HepG2 (cell line): ENCODE data around the gene CER1. TPM values are rescaled to one million over a fixed set of nuclear protein-coding genes. Genes with fewer than 3 reads are reported as not detected.

Source experiments
- ATAC-seq: fragments of 200-7000 bp; cut with Tn5 transposase; 3 replicates; pipeline ENCODE4 v1.9.1; 2020; ENCODE audit warnings: mild to moderate bottlenecking, moderate library complexity
- BruUV-seq: library from RNA; stranded (reverse); fragments of 400-500 nt; replicated peaks from 2 replicates; lab custom pipeline; 2021; lab: Mats Ljungman, UMichigan
- CTCF ChIA-PET: fragments of 300-600 bp; formaldehyde crosslinking; extraction: SDS; loops from one replicate; lab custom pipeline; 2021; ENCODE audit warnings: low total read pairs, inconsistent platforms, low intra/inter-chr PET ratio; lab: Yijun Ruan, JAX
- POLR2A ChIA-PET: fragments of 350-600 bp; sonication (Branson Sonifier 250); formaldehyde crosslinking; loops from one replicate; lab custom pipeline; 2020; ENCODE audit warnings: antibody characterized with exemption, inconsistent platforms; lab: Yijun Ruan, JAX
- DNase-seq: peaks from one replicate; pipeline ENCODE4 v3.0.0-alpha.2; 2015; ENCODE audit warnings: low spot score
- FAIRE-seq: peaks from 3 replicates; lab custom pipeline; 2011; peaks lifted over from hg19 to GRCh38; lab: Jason Lieb, UNC
- H2AFZ ChIP-seq: one replicate; pipeline ENCODE4 v1.6.1; 2011; ENCODE audit warnings: low read length, inconsistent platforms
- H3K27ac ChIP-seq: fragments of 300-600 bp; 3 replicates; pipeline ENCODE4 v1.8.0; 2011; ENCODE audit warnings: mixed run types, mild to moderate bottlenecking, mixed read lengths, low read length, inconsistent platforms; ENCODE audit not compliant: insufficient read depth; ENCODE audit errors: extremely low read length
- H3K27me3 ChIP-seq, 2 experiments: fragments of 200-600 bp in 1 of 2; 2 replicates in 1 of 2; 3 replicates in 1 of 2; pipeline versions ENCODE4 v1.6.0 to v1.8.0; 2011; ENCODE audit warnings: low read length in 2 of 2, mild to moderate bottlenecking in 2 of 2, moderate library complexity in 2 of 2, inconsistent platforms in 1 of 2; ENCODE audit not compliant: insufficient read depth in 2 of 2, control insufficient read depth in 1 of 2
- H3K36me3 ChIP-seq, 2 experiments: fragments of 200-600 bp in 1 of 2; replicated peaks in 1 of 2; 2 replicates in 1 of 2; 3 replicates in 1 of 2; pipeline versions ENCODE4 v1.5.1 to v1.8.0; 2011; ENCODE audit warnings: low read length in 2 of 2, inconsistent platforms in 1 of 2; ENCODE audit not compliant: insufficient read depth in 2 of 2, control insufficient read depth in 1 of 2
- H3K4me1 ChIP-seq: 2 replicates; pipeline ENCODE4 v1.5.1; 2012; ENCODE audit warnings: low read length, inconsistent platforms; ENCODE audit not compliant: insufficient read depth
- H3K4me2 ChIP-seq: 2 replicates; pipeline ENCODE4 v1.6.0; 2011; ENCODE audit warnings: low read depth, low read length, inconsistent platforms
- H3K4me3 ChIP-seq, 3 experiments: fragments of 200-600 bp in 1 of 3; sonication (generic), shearing (Covaris generic) in 1 of 3; replicated peaks in 1 of 3; 2 replicates each; pipeline ENCODE4 v1.5.1; 2011 to 2016; ENCODE audit warnings: low read length in 3 of 3, inconsistent platforms in 2 of 3, low read depth in 2 of 3, mild to moderate bottlenecking in 2 of 3, control low read depth in 1 of 3, mixed read lengths in 1 of 3; ENCODE audit not compliant: insufficient read depth in 1 of 3
- H3K79me2 ChIP-seq: one replicate; pipeline ENCODE4 v1.6.1; 2011; ENCODE audit warnings: low read length, inconsistent platforms; ENCODE audit not compliant: insufficient read depth
- H3K9ac ChIP-seq: 2 replicates; pipeline ENCODE4 v1.6.0; 2011; ENCODE audit warnings: mild to moderate bottlenecking, low read depth, low read length, inconsistent platforms; ENCODE audit not compliant: insufficient read depth
- H3K9me3 ChIP-seq: 2 replicates; pipeline ENCODE4 v1.5.1; 2012; ENCODE audit warnings: mild to moderate bottlenecking, low read length
- H4K20me1 ChIP-seq: 2 replicates; pipeline ENCODE4 v1.6.0; 2011; ENCODE audit warnings: inconsistent platforms, mild to moderate bottlenecking, low read length, moderate library complexity; ENCODE audit not compliant: insufficient read depth
- DMAP1 ChIP-seq: IDR thresholded peaks from 2 replicates; pipeline ENCODE4 v1.6.1; 2016
- JDP2 ChIP-seq: sonication (generic); formaldehyde crosslinking; IDR thresholded peaks from 2 replicates; pipeline ENCODE4 v1.8.1; 2022; ENCODE audit warnings: missing genetic modification reagents, borderline replicate concordance
- MBD4 ChIP-seq: IDR thresholded peaks from 2 replicates; pipeline ENCODE4 v1.6.1; 2012; ENCODE audit warnings: low read length, inconsistent platforms, borderline replicate concordance
- NR2F2 ChIP-seq: IDR thresholded peaks from 2 replicates; pipeline ENCODE4 v1.6.1; 2012; ENCODE audit warnings: low read depth, inconsistent platforms, borderline replicate concordance
- RBM22 ChIP-seq: fragments of 200-400 bp; formaldehyde crosslinking; optimal IDR thresholded peaks from 2 replicates; pipeline ENCODE3; 2017; ENCODE audit warnings: mild to moderate bottlenecking, low read length, moderate library complexity
- SMYD3 ChIP-seq: sonication (generic); formaldehyde crosslinking; IDR thresholded peaks from 2 replicates; pipeline ENCODE4 v1.8.1; 2023; ENCODE audit warnings: mild to moderate bottlenecking, missing genetic modification reagents
- SP4 ChIP-seq: sonication (generic); formaldehyde crosslinking; IDR thresholded peaks from 2 replicates; pipeline ENCODE4 v1.8.1; 2023; ENCODE audit warnings: mild to moderate bottlenecking, missing genetic modification reagents
- ZNF737 ChIP-seq: sonication (generic); formaldehyde crosslinking; IDR thresholded peaks from 2 replicates; pipeline ENCODE4 v1.5.0; 2020; ENCODE audit warnings: missing genetic modification reagents, mild to moderate bottlenecking, borderline replicate concordance
- WGBS: methylation state at CpG from one replicate; pipeline ENCODE4 v1.1.6; 2017; ENCODE audit warnings: low lambda C conversion rate; 5-methylcytosine and 5-hydroxymethylcytosine counted together
- in situ Hi-C: cut with HindIII; loops from 2 replicates; pipeline ENCODE4 v1.10.0; 2017; ENCODE audit warnings: low pct_unique_long_range_greater_than_20kb; ENCODE audit not compliant: extremely low pct_ligation_motif_present
- intact Hi-C: fragments of 100-400 bp; cut with micrococcal nuclease; formaldehyde crosslinking; loops from one replicate; pipeline ENCODE4 v1.10.0; 2022; ENCODE audit not compliant: unreplicated experiment
- polyA plus RNA-seq, 8 experiments: library from polyadenylated mRNA; depleted of rRNA in 3 of 8; stranded (reverse) in 7 of 8; unstranded in 1 of 8; fragments of >200 nt; fragmentation: Illumina TruSeq in 4 of 8; extraction: Trizol in 4 of 8; gene quantifications; 2 replicates each; pipeline versions ENCODE4 v1.2.1 to v1.2.3, GENCODE V29; 2011 to 2016; ENCODE audit warnings: low read depth in 4 of 8, missing spikeins in 1 of 8, mixed read lengths in 1 of 8; ENCODE audit not compliant: insufficient read depth in 1 of 8
- total RNA-seq, 5 experiments: library from RNA; depleted of rRNA; stranded (reverse); fragments of >200 nt; fragmentation: Illumina TruSeq; extraction: Trizol; gene quantifications; 2 replicates each; pipeline ENCODE4 v1.2.3, GENCODE V29; 2016; ENCODE audit warnings: low read depth in 1 of 5
- TF ChIP-seq, protein P1 (sequence below): sonication (generic); formaldehyde crosslinking; IDR thresholded peaks from 2 replicates; pipeline ENCODE4 v1.4.0; 2020; ENCODE audit warnings: missing genetic modification reagents
- TF ChIP-seq, protein P2 (sequence below): sonication (generic); formaldehyde crosslinking; IDR thresholded peaks from 2 replicates; pipeline ENCODE4 v1.8.0; 2022; ENCODE audit warnings: mild to moderate bottlenecking, missing genetic modification reagents, borderline replicate concordance
- TF ChIP-seq, protein P3 (sequence below): sonication (generic); formaldehyde crosslinking; IDR thresholded peaks from 2 replicates; pipeline ENCODE4 v1.4.0; 2020; ENCODE audit warnings: mild to moderate bottlenecking, low read depth, missing genetic modification reagents

The CER1 gene
- total and polyA plus RNA-seq, 2 of the 13 experiments (the other 11 are each of a cell fraction or from before 2014, with no cell fraction given) = 0.18 TPM; not detected in 1

DNA sequence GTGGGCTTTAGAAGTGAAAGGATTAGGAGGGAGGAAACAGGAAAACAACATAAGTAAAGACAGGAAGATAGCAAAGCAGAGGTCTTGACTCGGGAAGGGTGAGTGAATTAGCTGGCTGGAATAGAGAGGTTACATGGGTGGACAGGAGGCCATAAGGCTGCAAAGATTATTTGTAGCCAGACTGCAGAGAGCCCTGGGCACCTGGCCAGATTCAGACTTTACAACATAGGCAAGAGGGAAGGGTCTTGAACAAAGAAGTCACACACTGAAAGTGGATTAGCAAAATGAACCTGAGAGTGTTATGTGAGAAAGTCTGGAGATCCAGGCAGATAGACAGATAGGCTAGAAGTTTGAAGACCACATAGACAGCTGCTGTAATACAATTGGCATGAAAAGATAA lies 29.7 kb upstream of the CER1 start:
- BruUV-seq = no TSS peak
- ChIA-PET CTCF (no interaction called here), POLR2A (no interaction called here)
- Histone ChIP-seq H3K4me1 (no peaks in the 10 kb centered on the region), H3K79me2 (no peaks in the 10 kb centered on the region), H3K27me3 (no peaks in the 10 kb centered on the region), H3K4me3 (no peak overlapping the region), H4K20me1 (no peaks in the 10 kb centered on the region), H3K27ac (no peak overlapping the region), H3K9ac (no peak overlapping the region), H2AFZ (no peak overlapping the region), H3K36me3 (peaks cover 2 to 95% of the 10 kb centered on the region in 2 experiments)
- ATAC-seq = no peak
- DNase-seq = no peak
- FAIRE-seq = no peak
- intact Hi-C loops = no loop called here
- no peak for TF ChIP-seq JDP2 (CRISPR knock-in tag)
- TF ChIP-seq RBM22 = peak; percentile 31
- TF ChIP-seq, all 625 proteins: peak for 1
- H3K4me2 ChIP-seq = no peak overlapping the region
- no peaks in the 10 kb centered on the region for H3K9me3 ChIP-seq
- in situ Hi-C loops = no loop called here
- 94% methylated on average over 1 of the region's 1 CpG for WGBS

DNA sequence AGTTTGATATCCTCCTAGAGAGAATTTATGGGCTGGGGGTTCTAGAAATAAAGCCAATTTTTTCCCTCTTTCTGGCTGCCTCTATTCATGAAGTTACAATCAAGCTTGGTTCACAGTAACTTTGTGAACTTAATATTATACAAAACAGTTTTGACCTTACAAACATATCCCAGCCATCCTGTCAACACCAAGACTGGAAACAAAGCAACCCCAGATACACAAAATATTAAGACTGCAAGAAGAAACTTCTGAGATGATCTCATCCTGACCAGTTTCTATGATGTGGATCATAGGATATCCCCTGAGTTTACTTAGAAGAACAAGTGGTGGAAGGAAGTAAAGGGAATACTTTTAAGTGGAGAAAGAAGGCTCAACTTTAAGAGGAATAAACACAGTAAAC lies 28.3 kb upstream of the CER1 start:
- intact Hi-C loops = no loop called here
- no peak for DNase-seq
- Histone ChIP-seq H3K27me3 (no peaks in the 10 kb centered on the region), H3K4me3 (no peak overlapping the region)
- no peak for FAIRE-seq
- no peak for TF ChIP-seq SMYD3
- no peak for TF ChIP-seq MBD4
- TF ChIP-seq, protein P1, sequence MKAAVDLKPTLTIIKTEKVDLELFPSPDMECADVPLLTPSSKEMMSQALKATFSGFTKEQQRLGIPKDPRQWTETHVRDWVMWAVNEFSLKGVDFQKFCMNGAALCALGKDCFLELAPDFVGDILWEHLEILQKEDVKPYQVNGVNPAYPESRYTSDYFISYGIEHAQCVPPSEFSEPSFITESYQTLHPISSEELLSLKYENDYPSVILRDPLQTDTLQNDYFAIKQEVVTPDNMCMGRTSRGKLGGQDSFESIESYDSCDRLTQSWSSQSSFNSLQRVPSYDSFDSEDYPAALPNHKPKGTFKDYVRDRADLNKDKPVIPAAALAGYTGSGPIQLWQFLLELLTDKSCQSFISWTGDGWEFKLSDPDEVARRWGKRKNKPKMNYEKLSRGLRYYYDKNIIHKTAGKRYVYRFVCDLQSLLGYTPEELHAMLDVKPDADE = no peak
- TF ChIP-seq, protein P2, sequence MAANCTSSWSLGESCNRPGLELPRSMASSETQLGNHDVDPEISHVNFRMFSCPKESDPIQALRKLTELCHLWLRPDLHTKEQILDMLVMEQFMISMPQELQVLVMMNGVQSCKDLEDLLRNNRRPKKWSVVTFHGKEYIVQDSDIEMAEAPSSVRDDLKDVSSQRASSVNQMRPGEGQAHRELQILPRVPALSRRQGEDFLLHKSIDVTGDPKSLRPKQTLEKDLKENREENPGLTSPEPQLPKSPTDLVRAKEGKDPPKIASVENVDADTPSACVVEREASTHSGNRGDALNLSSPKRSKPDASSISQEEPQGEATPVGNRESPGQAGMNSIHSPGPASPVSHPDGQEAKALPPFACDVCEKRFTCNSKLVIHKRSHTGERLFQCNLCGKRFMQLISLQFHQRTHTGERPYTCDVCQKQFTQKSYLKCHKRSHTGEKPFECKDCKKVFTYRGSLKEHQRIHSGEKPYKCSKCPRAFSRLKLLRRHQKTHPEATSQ (CRISPR knock-in tag) = no peak
- TF ChIP-seq, protein P3, sequence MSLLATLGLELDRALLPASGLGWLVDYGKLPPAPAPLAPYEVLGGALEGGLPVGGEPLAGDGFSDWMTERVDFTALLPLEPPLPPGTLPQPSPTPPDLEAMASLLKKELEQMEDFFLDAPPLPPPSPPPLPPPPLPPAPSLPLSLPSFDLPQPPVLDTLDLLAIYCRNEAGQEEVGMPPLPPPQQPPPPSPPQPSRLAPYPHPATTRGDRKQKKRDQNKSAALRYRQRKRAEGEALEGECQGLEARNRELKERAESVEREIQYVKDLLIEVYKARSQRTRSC (CRISPR knock-in tag) = no peak
- TF ChIP-seq NR2F2 = no peak
- no peak for TF ChIP-seq DMAP1 (CRISPR knock-in tag)
- no peak for TF ChIP-seq SP4
- no peak for TF ChIP-seq ZNF737 (CRISPR knock-in tag)
- TF ChIP-seq, all 625 proteins: peak for 0
- ChIA-PET POLR2A (no interaction called here), CTCF (no interaction called here)
- Histone ChIP-seq H3K36me3 (peaks cover 9 to 96% of the 10 kb centered on the region in 2 experiments), H3K9ac (no peak overlapping the region), H2AFZ (no peak overlapping the region), H4K20me1 (no peaks in the 10 kb centered on the region), H3K79me2 (no peaks in the 10 kb centered on the region), H3K9me3 (no peaks in the 10 kb centered on the region), H3K4me2 (no peak overlapping the region), H3K4me1 (no peaks in the 10 kb centered on the region), H3K27ac (no peak overlapping the region)
- in situ Hi-C loops = no loop called here
- BruUV-seq = no TSS peak
- no peak for ATAC-seq
